ENCODE measurements around the gene MRPL19. TPM values are rescaled to one million over a fixed set of nuclear protein-coding genes. Genes with fewer than 3 reads are reported as not detected.

MRPL19 gene
- total RNA-seq, 1 experiment from 2014 or later = 50.2 TPM

- Histone ChIP-seq H3K4me1 (ENCODE audit: control insufficient read depth, insufficient read depth, low read length) (peaks cover 8% of the 10 kb centered on the region), H3K9me3 (ENCODE audit: control insufficient read depth, insufficient read depth, low read depth, low read length) (no peaks in the 10 kb centered on the region), H3K4me3 (ENCODE audit: low read depth in 2 of 2, low read length in 2 of 2) (no peak overlapping the region), H3K36me3 (ENCODE audit: control insufficient read depth, insufficient read depth, low read length) (no peaks in the 10 kb centered on the region), H3K27me3 (ENCODE audit: control insufficient read depth, insufficient read depth, low read length) (peaks cover 15% of the 10 kb centered on the region), H3K27ac (ENCODE audit: low read length) (no peak overlapping the region)
- in situ Hi-C loops (cut with HindIII; ENCODE audit: low pct_unique_long_range_greater_than_20kb, low sequenced_read_pairs) (no loop called here), intact Hi-C loops (cut with micrococcal nuclease; ENCODE audit: unreplicated experiment) (loop anchor here (5.0 kb wide), 1 partner anchor 409 kb away; the partner anchor contains the start of gene TACR1)
- BruUV-seq (replicated peaks) = no TSS peak
- TF ChIP-seq CTCF (IDR thresholded peaks at IDR 0.05) = no peak
- no peak for TF ChIP-seq POLR2AphosphoS5 (IDR thresholded peaks at IDR 0.05; ENCODE audit: low read depth, low read length)
- ATAC-seq (no peak), DNase-seq (ENCODE audit: low read depth, low spot score) (no peak)
- POLR2A ChIA-PET = no interaction called here
- CTCF ChIA-PET = no interaction called here
These were observed 40.6 kb upstream of the MRPL19 start for GRCh38 chr2:75605770-75606529.

DNA sequence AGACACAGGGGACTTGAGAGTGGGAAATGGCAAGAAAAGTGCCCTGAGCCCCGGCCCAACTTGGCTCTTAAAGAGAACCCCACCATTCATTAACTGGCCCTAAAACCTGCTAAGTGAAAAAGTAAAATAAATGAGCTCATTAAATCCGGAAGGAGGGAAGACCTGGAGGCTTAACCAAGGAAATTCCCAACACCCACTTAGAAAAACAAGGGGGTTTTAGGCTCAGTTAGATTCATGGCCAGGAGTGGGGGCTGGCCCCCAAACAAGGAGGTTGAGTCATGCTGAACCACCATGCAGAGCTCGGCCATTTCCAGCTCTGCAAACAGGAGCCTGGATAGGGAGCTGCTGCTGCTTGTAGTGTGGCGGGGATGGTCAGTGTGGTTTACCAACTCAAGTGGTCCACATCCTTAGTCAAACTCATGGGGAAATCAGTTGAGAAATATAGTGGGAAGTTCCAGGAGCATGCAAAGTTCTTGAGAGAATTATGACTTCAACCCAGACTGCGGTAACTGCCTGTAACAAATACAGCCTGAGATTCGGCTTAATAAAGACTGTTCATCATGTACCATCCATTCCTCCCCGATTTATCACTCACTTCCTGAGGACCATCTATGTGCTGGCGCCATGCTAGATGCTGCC, 39.7 kb upstream of the MRPL19 start:
- H3K9me3 ChIP-seq (ENCODE audit: control insufficient read depth, insufficient read depth, low read depth, low read length) = no peaks in the 10 kb centered on the region
- in situ Hi-C loops (cut with HindIII; ENCODE audit: low pct_unique_long_range_greater_than_20kb, low sequenced_read_pairs) = no loop called here
- H3K4me1 ChIP-seq (ENCODE audit: control insufficient read depth, insufficient read depth, low read length) = peaks cover 8% of the 10 kb centered on the region
- ChIA-PET POLR2A (no interaction called here), CTCF (interaction anchor here (0.6 kb wide), 1 partner anchor 594 kb away, joined by 9 read pairs; no protein-coding TSS in a partner anchor)
- no peak overlapping the region for H3K27ac ChIP-seq (ENCODE audit: low read length)
- intact Hi-C loops (cut with micrococcal nuclease; ENCODE audit: unreplicated experiment) = loop anchor here (5.0 kb wide), 1 partner anchor 410 kb away; the partner anchor contains the start of gene TACR1
- no peak for TF ChIP-seq REST (IDR thresholded peaks at IDR 0.05; ENCODE audit: insufficient read depth in 1 of 2, low read depth in 2 of 2, low read length in 1 of 2)
- TF ChIP-seq SIN3A (IDR thresholded peaks at IDR 0.05; ENCODE audit: borderline replicate concordance, insufficient read depth, low read depth, low read length) = no peak
- TF ChIP-seq TCF7L2 (IDR thresholded peaks at IDR 0.05; ENCODE audit: low read depth, low read length) = no peak
- no peak for TF ChIP-seq CTCF (IDR thresholded peaks at IDR 0.05)
- TF ChIP-seq POLR2AphosphoS5 (IDR thresholded peaks at IDR 0.05; ENCODE audit: low read depth, low read length) = no peak
- H3K27me3 ChIP-seq (ENCODE audit: control insufficient read depth, insufficient read depth, low read length) = peaks cover 15% of the 10 kb centered on the region
- H3K36me3 ChIP-seq (ENCODE audit: control insufficient read depth, insufficient read depth, low read length) = no peaks in the 10 kb centered on the region
- ATAC-seq (no peak), DNase-seq (ENCODE audit: low read depth, low spot score) (no peak)
- BruUV-seq (replicated peaks) = no TSS peak
- no peak overlapping the region for H3K4me3 ChIP-seq (ENCODE audit: low read depth in 2 of 2, low read length in 2 of 2)
